Measurements from ENCODE around the gene KRTAP4-16. TPM values are rescaled to one million over a fixed set of nuclear protein-coding genes. Genes with fewer than 3 reads are reported as not detected.

The KRTAP4-16 gene
- total RNA-seq, 6 experiments from 2014 or later: not detected

- Mint-ChIP-seq H3K4me1 (ENCODE audit: low read depth) (peaks cover 33% of the 10 kb centered on the region), H3K4me3 (no peak overlapping the region), H3K36me3 (ENCODE audit: low read depth) (peaks cover 22% of the 10 kb centered on the region), H3K27ac (no peak overlapping the region), H3K9me3 (no peaks in the 10 kb centered on the region; the same call in 1 of the 2 replicates), H3K27me3 (ENCODE audit: insufficient read depth) (no peaks in the 10 kb centered on the region)
- no peak for DNase-seq
- TF ChIP-seq CTCF (IDR thresholded peaks at IDR 0.05): no peak
These were observed 25.2 kb downstream of the KRTAP4-16 start for GRCh38 chr17:41076788-41077187.

GRCh38 chr17:41073676-41074075, 28.3 kb downstream of the KRTAP4-16 start:
- DNase-seq: no peak
- Mint-ChIP-seq H3K27ac (no peak overlapping the region), H3K4me3 (no peak overlapping the region), H3K27me3 (ENCODE audit: insufficient read depth) (no peaks in the 10 kb centered on the region), H3K9me3 (no peaks in the 10 kb centered on the region; the same call in 1 of the 2 replicates), H3K4me1 (ENCODE audit: low read depth) (peaks cover 21% of the 10 kb centered on the region), H3K36me3 (ENCODE audit: low read depth) (peaks cover 22% of the 10 kb centered on the region)
- TF ChIP-seq CTCF (IDR thresholded peaks at IDR 0.05): no peak

GRCh38 chr17:41071606-41072360, 30.2 kb downstream of the KRTAP4-16 start:
- no peak for TF ChIP-seq CTCF (IDR thresholded peaks at IDR 0.05)

GRCh38 chr17:41069031-41069430, 33.0 kb downstream of the KRTAP4-16 start:
- DNase-seq: no peak
- H3K4me3 Mint-ChIP-seq: no peak overlapping the region
- peaks cover 5% of the 10 kb centered on the region for H3K36me3 Mint-ChIP-seq (ENCODE audit: low read depth)
- no peak overlapping the region for H3K27ac Mint-ChIP-seq
- 0 out of 2 replicates have a peak, but pooled peaks cover 3% of the 10 kb centered on the region for H3K27me3 Mint-ChIP-seq (ENCODE audit: insufficient read depth)
- H3K9me3 Mint-ChIP-seq: no peaks in the 10 kb centered on the region
- H3K4me1 Mint-ChIP-seq (ENCODE audit: low read depth): peaks cover 38% of the 10 kb centered on the region
- no peak for TF ChIP-seq CTCF (IDR thresholded peaks at IDR 0.05)

More at GRCh38 chr17:41071606-41072360, 30.2 kb downstream of the KRTAP4-16 start:
- Mint-ChIP-seq H3K4me1 (ENCODE audit: low read depth) (peaks cover 34% of the 10 kb centered on the region), H3K27ac (no peak overlapping the region), H3K27me3 (ENCODE audit: insufficient read depth) (no peaks in the 10 kb centered on the region), H3K36me3 (ENCODE audit: low read depth) (peaks cover 15% of the 10 kb centered on the region), H3K9me3 (no peaks in the 10 kb centered on the region; the same call in 1 of the 2 replicates), H3K4me3 (no peak overlapping the region)
- no peak for DNase-seq

GRCh38 chr17:41067281-41067680, 34.7 kb downstream of the KRTAP4-16 start:
- H3K4me3 Mint-ChIP-seq: no peak overlapping the region
- H3K27me3 Mint-ChIP-seq (ENCODE audit: insufficient read depth): 0 out of 2 replicates have a peak, but pooled peaks cover 3% of the 10 kb centered on the region
- peak overlapping the region; percentile 83 for H3K27ac Mint-ChIP-seq
- peaks cover 5% of the 10 kb centered on the region for H3K36me3 Mint-ChIP-seq (ENCODE audit: low read depth)
- peaks cover 56% of the 10 kb centered on the region for H3K4me1 Mint-ChIP-seq (ENCODE audit: low read depth)
- H3K9me3 Mint-ChIP-seq: no peaks in the 10 kb centered on the region
- TF ChIP-seq CTCF (IDR thresholded peaks at IDR 0.05): no peak
- DNase-seq: peak; percentile 43
